NCI-H128 (cell line): ENCODE measurements around the gene POLD4.

Experiments
- DNase-seq: peaks from one replicate; lab custom pipeline; 2025; ENCODE audit not compliant: unreplicated experiment; lab: John Stamatoyannopoulos, UW

The POLD4 gene

GRCh38 chr11:67371189-67371910 is 18.0 kb upstream of the POLD4 start:
- no peak for DNase-seq

- DNase-seq: no peak
These were observed 17.2 kb upstream of the POLD4 start for GRCh38 chr11:67370351-67371076.

GRCh38 chr11:67369801-67370284 is 16.5 kb upstream of the POLD4 start:
- DNase-seq: no peak

- DNase-seq: no peak
These were observed 15.9 kb upstream of the POLD4 start for GRCh38 chr11:67369275-67369674.

- no peak for DNase-seq
These were observed 15.3 kb upstream of the POLD4 start for GRCh38 chr11:67368621-67369020.

GRCh38 chr11:67367761-67368227 is 14.4 kb upstream of the POLD4 start:
- no peak for DNase-seq

- DNase-seq: no peak
These were observed 13.8 kb upstream of the POLD4 start for GRCh38 chr11:67366961-67367760.

- no peak for DNase-seq
These were observed 13.2 kb upstream of the POLD4 start for GRCh38 chr11:67366546-67366945.

- no peak for DNase-seq
These were observed 12.5 kb upstream of the POLD4 start for GRCh38 chr11:67365736-67366444.

GRCh38 chr11:67364783-67365722 is 11.7 kb upstream of the POLD4 start:
- no peak for DNase-seq

GRCh38 chr11:67364169-67364568 is 10.8 kb upstream of the POLD4 start:
- no peak for DNase-seq

GRCh38 chr11:67357831-67358670 is 4.7 kb upstream of the POLD4 start:
- DNase-seq: no peak

- peak; percentile 70 for DNase-seq
These were observed 3.7 kb upstream of the POLD4 start for GRCh38 chr11:67356864-67357561.

GRCh38 chr11:67356387-67356863 is 3.1 kb upstream of the POLD4 start:
- no peak for DNase-seq

GRCh38 chr11:67355794-67356386 is 2.5 kb upstream of the POLD4 start:
- no peak for DNase-seq

GRCh38 chr11:67355023-67355793 is 1.9 kb upstream of the POLD4 start:
- no peak for DNase-seq
